ENCODE measurements around the gene BTBD8. TPM values are rescaled to one million over a fixed set of nuclear protein-coding genes. Genes with fewer than 3 reads are reported as not detected.

BTBD8 gene
- total RNA-seq = 4.1 and 4.7 TPM in 2 replicates

GRCh38 chr1:92080128-92080985, at the start of gene BTBD8:
TSS of gene BTBD8 (plus strand) at chr1:92080345. CDS start at chr1:92080572, 227 bp downstream.

GRCh38 chr1:92075311-92075710, 4.8 kb upstream of the BTBD8 start, which contains the start of gene SETSIP:
TSS of gene SETSIP (minus strand) at chr1:92075411. CDS start at chr1:92075411, 0 bp downstream.

GRCh38 chr1:92217721-92218120, 137.6 kb downstream of the BTBD8 start, which contains the start of gene C1orf146:
TSS of gene C1orf146 (plus strand) at chr1:92217915. CDS start at chr1:92231421, 13,506 bp downstream.

Other genes starting within 250 kb of the BTBD8 start
- gene TGFBR3, start 194.2 kb upstream of the BTBD8 start, total RNA-seq = 58.3 and 68.6 TPM in 2 replicates
- gene BRDT, start 130.9 kb upstream of the BTBD8 start, total RNA-seq = not detected in 2 replicates
- gene EPHX4, start 50.4 kb upstream of the BTBD8 start, total RNA-seq = 0.16 and 0.17 TPM in 2 replicates
- gene SETSIP, start 4.9 kb upstream of the BTBD8 start, total RNA-seq = 0.16 TPM in 1 of 2 replicates, not detected in the other
- not detected in 2 replicates for gene C1orf146, start 137.6 kb downstream of the BTBD8 start, total RNA-seq
- 3.7 and 9.0 TPM in 2 replicates for gene GLMN, start 218.6 kb downstream of the BTBD8 start, total RNA-seq
- 3.9 and 4.6 TPM in 2 replicates for gene RPAP2, start 218.7 kb downstream of the BTBD8 start, total RNA-seq

Measured in bronchial smooth muscle cell (primary cell).